ENCODE measurements around the gene ANKRD13A.
"Not testable (repeated sequence)": the region's sequence is repeated elsewhere in the genome, so short reads cannot be mapped to it uniquely, and the experiment has no call there.

ANKRD13A gene

DNA sequence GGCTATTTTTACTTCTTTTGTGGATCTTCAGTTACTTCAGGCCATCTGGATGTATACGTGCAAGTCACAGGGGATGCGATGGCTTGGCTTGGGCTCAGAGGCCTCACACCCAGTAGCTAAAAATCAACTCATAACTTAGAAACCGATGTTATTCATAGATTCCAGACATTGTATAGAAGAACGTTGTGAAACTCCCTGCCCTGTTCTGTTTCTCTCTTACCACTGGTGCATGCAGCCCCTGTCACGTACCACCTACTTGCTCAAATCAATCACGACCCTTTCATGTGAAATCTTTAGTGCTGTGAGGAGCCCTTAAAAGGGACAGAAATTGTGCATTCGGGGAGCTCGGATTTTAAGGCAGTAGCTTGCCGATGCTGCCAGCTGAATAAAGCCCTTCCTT is 50.4 kb downstream of the ANKRD13A start:
- not testable (repeated sequence) for DNase-seq

DNA sequence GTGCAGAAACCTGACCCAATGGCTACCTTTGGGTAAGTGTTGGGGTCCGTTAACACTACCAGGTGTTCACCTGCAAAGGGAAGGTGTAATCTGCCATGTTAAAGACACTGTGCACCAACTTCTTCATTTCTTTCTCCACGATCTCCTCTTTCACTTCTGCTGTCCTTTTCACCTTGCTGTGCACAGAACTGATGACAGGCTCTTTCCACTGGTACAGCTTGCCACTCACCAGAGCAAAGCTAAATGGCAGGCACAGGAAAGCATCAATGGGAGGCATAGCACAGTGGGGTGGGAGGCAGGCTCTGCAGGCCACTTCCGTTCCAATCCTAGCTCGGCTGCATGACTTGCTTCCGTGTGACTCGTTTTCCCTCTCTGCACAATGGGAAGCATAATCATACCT is 51.7 kb downstream of the ANKRD13A start:
- no peak for DNase-seq

DNA sequence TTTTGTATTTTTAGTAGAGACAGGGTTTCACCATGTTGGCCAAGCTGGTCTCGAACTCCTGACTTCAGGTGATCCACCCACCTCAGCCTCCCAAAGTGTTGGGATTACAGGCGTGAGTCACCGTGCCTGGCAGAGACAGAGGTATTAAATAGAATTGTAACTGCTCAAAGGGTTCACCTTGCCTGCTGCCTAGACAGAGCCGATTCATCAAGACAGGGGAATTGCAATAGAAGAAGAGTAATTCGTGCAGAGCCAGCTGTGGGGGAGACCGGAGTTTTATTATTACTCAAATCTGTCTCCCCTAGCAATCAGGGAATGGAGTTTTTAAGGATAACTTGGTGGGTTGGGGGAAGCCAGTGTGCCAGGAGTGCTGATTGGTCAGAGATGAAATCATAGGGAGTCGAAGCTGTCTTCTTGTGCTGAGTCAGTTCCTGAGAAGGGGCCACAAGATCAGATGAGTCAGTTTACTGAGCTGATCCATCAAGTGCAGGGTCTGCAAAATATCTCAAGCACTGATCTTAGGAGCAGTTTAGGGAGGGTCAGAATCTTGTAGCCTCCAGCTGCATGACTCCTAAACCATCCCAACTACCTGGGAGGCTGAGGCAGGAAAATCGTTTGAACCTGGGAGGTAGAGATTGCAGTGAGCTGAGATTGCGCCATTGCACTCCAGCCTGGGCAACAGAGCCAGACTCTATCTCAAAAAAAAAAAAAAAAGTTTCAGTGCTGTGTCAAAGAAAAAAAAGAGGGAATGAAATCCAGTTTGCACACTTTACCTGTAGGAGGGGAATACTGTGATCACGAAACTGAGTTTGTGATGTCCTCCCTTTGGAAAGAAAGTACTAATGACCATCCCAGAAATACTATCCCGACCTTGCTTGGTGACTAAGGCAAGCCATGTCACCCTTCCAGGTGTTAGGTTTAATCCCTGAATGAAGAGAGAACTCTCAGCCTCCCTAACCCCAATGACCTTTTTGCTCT is 56.4 kb downstream of the ANKRD13A start:
- DNase-seq = not testable (repeated sequence)

DNA sequence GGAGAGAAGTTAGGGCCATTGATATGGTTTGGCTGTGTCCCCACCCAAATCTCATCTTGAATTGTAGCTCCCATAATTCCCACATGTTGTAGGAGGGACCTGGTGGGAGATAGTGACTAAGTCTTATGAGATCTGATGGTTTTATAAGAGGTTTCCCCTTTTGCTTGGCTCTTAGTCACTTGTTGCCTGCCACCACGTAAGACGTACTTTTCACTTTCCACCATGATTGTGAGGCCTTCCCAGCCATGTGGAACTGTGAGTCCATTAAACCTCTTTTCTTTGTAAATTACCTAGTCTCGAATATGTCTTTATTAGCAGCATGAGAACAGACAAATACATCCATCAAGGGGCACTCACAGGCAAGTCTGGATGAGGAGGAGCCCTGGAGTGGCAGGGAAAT is 57.4 kb downstream of the ANKRD13A start:
- DNase-seq = not testable (repeated sequence)

DNA sequence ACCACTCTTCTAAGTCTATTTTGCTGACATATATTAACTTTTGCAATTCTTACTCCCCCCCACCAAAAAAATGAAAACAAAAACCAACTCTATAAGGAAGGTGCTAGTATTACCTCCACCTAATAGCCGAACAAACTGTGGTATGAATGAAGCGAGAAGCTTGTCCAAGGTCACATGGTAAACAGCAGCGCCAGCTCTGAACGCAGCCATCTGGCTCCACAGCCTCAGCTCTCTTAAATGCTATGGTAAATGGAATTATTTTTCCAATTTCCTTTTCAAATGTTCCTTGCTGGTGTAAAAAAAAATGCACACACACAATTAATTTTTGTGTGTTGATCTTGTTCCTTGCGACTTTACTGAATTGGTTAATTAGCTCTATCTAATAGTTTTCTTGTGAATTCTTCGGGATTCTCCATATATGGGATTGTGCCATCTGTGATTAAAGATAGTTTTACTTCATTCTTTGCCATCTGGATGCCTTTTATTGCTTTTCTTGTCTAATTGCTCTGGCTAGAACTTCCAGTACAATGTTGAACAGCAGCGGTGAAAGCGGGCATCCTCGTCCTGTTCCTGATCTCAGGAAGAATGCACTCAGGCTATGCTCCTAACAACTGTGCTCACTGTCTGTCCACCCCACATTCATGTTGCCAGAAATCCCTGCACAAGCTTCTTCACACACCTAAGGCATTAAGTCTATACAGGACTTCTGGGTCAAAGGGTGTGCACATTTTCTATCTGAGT is 59.8 kb downstream of the ANKRD13A start:
- no peak for DNase-seq

DNA sequence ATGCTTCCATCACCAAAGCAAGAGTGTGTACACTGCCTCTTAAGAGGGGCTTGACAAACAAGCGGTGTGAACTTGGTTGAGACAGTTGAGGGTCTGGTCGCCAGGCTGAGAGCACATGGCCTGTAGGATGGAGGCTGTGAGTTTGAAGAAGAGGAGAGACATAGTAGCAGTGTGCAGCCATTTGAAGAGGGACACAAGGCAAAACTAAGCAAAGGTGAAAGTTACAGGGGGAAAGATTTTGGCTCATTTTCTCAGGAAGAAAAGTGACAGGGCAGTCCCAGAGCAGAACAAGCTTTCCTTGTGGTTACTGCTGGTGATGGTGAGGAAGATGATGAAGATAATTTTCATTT is 60.4 kb downstream of the ANKRD13A start:
- no peak for DNase-seq

DNA sequence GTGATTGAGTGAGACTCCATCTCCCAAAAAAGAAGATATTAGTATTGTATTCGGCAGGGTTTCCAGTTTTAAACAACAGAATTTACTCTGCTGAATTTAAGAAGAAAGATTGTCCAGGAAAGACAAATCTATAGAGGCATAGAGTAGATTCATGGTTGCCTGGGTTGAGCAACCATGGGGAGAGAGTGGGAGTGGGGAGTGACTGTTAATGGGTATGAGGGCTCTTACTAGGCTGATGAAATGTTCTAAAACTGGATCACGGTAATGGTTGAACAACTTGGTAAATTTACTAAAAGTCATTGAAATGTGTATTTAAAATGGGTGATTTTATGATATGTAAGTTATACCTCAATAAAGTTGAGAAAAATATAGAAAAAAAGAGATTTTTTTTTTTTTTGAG is 63.0 kb downstream of the ANKRD13A start:
- no peak for DNase-seq

DNA sequence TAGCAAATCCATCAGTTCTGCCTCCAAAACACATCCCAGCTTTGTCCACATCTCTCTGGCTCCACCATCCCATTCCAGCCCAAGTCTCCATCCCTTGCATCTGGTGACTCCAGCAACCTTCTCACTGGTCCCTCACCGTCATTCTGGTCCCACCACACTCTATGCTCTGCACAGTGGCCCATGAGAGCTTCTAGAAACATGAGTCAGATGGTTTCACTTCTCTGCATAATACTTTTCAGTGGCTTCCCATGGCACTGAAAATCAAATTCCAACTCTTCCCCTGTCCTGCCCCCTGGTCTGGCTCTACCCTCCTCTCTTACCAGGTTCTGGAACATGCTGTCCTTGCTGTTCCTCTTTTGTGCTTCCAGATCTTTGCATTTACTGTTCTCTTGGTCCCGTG is 66.3 kb downstream of the ANKRD13A start:
- no peak for DNase-seq

DNA sequence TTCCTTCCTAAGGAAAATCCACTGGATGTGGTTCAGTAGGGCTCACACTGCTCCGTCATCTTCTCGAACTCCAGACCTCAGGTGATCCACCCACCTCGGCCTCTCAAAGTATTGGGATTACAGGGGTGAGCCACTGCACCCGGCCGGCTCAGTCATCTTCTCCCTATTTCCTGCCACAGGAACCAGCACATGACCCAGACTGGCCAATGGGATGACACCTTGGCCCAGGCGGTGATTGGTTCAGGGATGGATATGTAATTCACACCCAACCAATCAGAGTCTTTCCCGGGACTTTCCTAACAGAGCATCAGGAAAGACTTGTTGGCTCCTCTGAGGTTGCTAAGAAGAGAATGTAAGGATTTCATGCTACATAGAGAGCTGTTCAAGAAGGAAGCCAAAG is 68.3 kb downstream of the ANKRD13A start:
- no peak for DNase-seq

DNA sequence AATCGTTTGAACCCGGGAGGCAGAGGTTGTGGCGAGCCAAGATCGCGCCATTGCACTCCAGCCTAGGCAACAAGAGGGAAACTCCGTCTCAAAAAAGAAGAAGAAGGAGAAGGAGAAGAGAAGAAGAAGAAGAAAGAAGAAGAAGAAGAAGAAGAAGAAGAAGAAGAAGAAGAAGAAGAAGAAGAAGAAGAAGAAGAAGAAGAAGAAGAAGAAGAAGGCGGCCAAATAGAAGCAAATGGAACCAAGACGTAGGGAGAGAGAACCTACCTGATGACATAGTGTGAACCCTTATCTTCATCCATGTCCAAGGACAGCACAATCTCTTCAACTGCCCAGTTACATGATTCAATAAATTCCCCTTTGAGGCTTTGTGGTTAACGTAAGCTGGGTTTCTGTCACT is 68.9 kb downstream of the ANKRD13A start:
- DNase-seq = not testable (repeated sequence)

DNA sequence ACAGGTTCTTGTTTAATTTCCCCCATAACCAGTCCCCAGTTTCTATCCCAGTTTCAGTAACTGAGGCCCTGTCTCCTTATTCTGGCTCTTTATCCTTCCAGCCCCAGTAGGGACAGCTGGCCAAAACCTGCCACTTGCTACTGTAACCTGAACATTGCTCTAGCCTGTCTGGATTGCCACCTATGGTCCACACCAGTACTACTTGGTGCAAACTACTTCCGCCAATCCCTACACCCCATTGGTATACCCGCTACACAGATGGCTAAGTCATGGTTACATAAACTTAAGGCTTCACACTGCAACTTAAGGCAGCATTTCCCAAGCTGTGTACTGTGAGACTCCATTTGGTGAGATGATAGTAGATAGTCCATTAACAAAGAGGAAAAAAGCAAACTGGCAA is 69.4 kb downstream of the ANKRD13A start:
- DNase-seq = no peak

DNA sequence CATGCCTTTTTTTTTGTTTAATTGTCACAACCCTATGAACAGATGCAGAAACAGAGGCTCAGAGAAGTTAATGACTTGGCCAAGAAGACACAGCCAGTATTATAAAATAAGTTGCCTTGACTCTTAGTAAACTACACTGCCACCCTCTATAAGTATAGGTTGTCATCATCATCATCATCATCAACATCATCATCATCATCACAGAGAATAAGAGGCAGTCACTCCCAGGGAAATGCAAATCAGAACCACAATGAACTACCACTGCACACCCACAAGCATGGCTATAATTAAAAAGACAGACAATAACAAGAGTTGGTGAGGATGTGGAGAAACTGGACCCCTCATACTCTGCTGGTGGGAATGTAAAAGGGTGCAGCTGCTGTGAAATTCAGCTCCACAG is 72.3 kb downstream of the ANKRD13A start:
- DNase-seq = no peak

DNA sequence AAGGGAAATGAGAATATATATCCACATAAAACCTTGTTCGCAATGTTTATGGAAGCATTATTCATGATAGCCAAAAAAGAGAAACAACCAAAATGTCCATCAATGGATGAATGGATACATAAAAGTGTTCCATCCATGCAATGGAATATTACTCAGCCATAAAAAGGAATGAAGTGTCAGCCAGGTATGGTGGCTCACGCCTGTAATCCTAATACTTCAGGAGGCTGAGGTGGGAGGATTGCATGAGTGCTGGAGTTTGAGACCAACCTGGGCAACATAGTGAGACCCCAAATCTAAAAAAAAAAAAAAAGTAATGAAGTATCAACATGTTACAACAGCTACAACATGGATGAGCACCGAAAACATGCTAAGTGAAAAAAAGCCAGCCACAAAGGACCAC is 72.7 kb downstream of the ANKRD13A start:
- DNase-seq = no peak

DNA sequence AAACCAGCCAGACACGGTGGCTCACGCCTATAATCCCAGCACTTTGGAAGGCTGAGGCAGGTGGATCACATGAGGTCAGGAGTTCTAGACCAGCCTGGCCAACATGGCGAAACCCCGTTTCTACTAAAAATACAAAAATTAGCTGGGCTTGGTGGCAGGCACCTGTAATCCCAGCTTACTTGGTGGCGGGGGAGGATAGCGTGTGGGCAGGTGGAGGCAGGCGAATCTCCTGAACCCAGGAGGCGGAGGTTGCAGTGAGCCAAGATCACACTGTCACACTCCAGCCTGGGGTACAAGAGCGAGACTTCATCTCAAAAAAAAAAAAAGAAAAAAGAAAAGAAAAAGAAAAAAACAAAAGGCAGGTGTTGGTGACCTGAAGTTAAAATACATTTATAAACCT is 73.4 kb downstream of the ANKRD13A start:
- DNase-seq = not testable (repeated sequence)

DNA sequence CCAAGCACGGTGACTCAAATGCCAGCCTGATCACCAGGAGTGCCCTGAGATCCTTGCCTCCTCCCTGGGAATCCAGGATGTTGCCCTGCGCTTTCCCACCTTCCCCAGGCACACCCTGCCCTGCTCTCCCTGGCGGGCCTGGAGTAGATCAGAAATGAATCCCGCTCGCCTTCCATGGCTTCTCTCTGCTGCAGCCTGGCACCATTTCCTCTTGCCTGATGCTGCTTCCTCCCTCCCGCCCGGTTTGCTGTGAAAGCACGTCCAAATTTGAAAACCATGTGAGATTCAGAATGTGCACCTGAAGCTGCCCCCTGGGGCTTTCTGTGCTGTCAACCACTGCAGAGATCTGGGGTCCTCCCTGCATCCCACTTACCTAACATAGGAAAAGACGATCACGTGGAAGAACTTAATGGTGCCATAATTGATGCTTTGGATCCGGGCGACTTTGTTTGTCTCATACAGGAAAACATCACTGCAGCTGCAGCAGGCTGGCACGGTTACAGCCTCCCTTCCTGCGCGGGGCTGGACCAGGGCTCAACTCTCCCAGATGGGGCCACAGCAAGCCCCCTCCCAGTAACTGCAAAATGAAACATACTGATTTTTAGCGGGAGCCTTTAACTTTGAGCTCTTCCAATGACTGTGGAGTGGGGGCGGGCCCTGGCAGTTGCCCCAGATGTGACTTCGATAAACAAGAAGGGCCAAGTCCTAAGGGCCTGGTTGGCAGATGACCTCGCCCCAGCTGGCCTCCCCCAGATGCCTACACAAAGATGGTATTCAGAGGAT is 74.0 kb downstream of the ANKRD13A start:
- no peak for DNase-seq

DNA sequence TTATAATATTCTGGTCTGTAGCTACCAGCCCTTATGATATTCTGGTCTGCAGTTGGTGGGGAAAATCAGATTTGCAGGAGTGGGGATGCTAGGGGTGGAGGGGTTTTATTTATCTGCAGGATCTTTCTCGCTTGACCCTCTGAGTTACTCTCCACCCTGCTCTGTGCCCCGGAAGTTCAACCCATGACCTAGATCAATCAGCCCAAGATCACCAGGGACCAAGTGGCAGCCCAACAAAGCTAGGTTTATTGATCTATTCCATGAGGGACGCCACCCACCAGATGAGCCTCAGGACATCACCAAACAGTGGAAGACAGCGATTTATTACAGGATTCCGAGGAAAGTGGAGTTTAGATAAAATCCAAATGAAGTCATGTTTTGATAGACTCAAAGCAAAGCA is 74.9 kb downstream of the ANKRD13A start:
- DNase-seq = no peak

DNA sequence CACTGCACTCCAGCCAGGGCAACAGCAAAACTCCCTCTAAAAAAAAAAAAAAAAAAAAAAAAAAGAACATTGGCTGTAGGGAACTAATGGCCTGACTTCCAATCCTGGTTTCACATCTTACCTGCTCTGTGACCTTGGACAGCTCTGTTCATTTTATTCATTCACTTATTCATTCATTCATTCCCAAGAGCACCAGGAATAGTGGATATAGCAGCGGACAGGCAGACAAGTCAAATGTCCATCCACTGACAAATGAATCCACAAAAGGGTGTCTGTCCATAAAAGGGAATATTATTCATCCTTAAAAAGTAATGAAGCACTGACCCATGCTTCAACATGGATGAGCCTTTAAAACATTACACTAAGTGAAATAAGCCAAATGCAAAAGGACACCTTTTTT is 76.7 kb downstream of the ANKRD13A start:
- DNase-seq = no peak

DNA sequence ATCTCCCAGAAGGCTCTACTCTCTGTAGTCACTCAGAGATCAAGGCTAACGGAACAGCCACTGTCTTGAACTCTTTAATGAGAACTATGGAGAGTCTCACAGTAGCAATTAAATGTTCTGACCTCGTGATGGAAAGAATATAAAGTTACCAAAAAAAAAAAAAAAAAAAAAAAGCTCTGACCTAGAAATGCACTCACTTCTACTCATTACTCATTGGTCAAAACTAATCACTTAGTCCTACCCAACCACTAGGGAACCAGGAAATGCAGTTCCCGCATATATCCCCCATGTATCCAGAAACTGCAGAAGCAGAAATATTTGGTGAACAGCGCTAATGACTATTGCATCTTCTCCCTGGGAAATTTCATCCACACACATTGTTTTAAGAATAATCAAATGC is 78.6 kb downstream of the ANKRD13A start:
- no peak for DNase-seq

DNA sequence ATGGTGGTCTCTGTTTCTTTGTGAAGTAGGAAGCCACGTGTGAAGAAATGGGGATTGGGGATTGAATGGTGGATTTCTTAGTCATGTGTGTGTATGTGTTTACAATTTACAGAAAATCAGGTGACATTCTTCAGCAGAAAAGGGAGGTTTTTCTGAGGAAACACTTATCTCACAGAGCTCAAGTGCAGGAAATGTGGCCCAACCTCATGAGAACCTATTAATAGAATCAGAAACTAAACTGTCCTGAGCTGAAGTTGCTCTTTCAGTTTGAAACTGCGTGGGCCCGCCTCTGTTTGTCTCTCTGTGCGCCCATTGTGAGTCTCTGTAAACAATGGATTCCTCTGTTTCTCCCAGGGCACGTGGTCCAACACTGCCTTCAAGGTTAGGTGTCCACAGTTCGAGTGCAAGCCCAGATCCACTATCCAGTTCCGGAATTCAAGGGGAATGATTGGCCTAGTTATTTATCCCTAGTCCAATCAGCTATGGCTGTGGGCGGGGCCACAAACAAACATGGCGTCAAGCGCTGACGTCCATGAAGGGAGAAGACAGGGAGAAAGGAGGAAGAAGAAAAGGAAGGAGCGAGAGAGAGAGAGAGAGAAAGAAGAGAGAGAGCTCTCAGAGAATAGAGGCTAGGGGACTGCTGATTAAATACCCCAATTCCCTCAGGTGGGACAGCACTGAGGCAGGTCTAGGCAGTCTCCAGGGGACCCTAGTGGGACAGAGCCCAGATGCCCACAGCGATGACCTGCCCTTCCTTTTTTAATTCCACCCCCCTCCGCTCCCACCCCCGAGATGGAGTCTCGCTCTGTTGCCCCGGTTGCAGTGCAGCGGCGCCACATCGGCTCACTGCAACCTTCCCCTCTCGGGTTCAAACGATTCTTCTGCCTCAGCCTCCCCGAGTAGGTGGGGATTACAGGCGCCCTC is 80.5 kb downstream of the ANKRD13A start:
- no peak for DNase-seq

DNA sequence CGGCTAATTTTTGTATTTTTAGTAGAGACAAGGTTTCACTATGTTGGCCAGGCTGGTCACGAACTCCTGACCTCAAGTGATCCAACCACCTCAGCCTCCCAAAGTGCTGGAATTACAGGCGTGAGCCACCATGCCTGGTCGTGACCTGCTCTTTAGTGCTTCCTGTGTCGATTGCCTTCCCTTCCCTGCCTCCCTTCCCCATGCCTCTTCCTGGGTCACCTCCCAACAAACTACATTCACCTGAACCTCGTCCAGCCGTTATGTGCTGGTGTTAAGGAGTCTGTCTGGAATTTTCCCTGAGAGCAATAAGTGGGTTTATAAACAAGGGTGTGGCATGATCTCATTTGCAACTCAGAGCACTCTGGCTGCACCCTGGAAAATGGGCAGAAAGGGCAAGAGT is 81.2 kb downstream of the ANKRD13A start:
- no peak for DNase-seq

DNA sequence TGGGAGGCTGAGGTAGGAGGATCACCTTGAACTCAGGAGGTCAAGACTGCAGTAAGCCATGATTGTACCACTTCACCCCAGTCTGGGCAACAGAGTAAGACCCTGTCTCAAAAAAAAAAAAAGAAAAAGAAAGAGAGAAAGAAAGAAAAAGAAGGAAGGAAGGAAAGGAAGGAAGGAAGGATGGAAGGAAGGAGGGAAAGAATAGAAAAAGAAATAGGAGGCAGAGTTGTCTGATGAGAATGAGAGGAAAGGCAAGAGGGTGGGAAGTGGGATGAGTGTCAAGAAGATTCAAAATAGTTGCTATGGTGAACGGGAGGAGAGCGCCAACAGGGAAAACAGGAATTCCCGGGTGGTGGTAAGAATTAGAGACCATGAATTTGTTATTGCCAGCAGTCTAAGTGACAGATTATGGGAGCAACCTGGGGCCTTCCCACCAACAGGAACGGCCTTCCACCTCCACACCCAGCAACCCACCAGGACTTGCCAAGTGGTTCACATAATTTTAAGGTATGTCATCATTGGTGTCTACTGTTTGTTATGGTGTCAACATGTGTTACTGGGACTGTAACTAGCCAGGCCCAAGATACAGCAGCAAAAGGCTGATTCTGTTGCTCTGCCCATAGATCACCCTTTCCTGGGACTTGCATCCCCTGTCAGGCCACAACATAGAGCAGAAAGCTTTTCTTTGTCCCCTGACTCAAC is 85.2 kb downstream of the ANKRD13A start:
- DNase-seq = no peak

DNA sequence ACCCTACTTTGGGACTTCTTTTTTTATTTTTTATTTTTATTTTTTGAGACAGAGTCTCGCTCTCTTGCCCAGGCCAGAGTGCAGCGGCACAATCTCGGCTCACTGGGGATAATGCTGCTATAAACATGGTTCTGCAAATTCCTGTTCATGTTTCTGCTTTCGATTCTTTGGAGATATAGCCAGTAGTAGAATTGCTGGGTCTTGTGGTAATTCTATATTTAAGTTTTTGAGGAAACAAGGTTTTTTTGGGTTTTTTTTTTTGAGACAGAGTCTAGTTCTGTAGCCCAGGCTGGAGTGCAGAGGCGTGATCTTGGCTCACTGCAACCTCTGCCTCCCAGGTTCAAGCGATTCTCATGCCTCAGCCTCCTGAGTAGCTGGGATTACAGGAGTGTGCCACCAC is 89.0 kb downstream of the ANKRD13A start:
- not testable (repeated sequence) for DNase-seq

Data from 8988T (cell line).